Measurements from ENCODE around the gene CHCHD6.

GRCh38 chr3:126749547-126749875 is 45.5 kb downstream of the CHCHD6 start:
- no peak for TF ChIP-seq POLR2A (IDR thresholded peaks at IDR 0.05)
- TF ChIP-seq, protein P1, sequence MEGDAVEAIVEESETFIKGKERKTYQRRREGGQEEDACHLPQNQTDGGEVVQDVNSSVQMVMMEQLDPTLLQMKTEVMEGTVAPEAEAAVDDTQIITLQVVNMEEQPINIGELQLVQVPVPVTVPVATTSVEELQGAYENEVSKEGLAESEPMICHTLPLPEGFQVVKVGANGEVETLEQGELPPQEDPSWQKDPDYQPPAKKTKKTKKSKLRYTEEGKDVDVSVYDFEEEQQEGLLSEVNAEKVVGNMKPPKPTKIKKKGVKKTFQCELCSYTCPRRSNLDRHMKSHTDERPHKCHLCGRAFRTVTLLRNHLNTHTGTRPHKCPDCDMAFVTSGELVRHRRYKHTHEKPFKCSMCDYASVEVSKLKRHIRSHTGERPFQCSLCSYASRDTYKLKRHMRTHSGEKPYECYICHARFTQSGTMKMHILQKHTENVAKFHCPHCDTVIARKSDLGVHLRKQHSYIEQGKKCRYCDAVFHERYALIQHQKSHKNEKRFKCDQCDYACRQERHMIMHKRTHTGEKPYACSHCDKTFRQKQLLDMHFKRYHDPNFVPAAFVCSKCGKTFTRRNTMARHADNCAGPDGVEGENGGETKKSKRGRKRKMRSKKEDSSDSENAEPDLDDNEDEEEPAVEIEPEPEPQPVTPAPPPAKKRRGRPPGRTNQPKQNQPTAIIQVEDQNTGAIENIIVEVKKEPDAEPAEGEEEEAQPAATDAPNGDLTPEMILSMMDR (IDR thresholded peaks at IDR 0.05): no peak
